ENCODE results near the gene ANKRD28.

The ANKRD28 gene

GRCh38 chr3:15679306-15679705, 118.5 kb downstream of the ANKRD28 start:
- Histone ChIP-seq H3K27me3 (replicated peaks) (no peaks in the 10 kb centered on the region), H3K36me3 (replicated peaks) (peaks cover 52% of the 10 kb centered on the region), H3K4me3 (ENCODE audit: low read depth, low read length) (no peak overlapping the region), H3K27ac (no peak overlapping the region)
- DNase-seq = no peak
- in situ Hi-C loops (cut with HindIII; ENCODE audit: low pct_ligation_motif_present, low sequenced_read_pairs) = no loop called here
- no peak for TF ChIP-seq CTCF (IDR thresholded peaks at IDR 0.05; ENCODE audit: low read depth, low read length, missing control alignments)

GRCh38 chr3:15676259-15676658, 121.5 kb downstream of the ANKRD28 start:
- Histone ChIP-seq H3K4me3 (ENCODE audit: low read depth, low read length) (no peak overlapping the region), H3K36me3 (replicated peaks) (peaks cover 53% of the 10 kb centered on the region), H3K27ac (no peak overlapping the region), H3K27me3 (replicated peaks) (no peaks in the 10 kb centered on the region)
- TF ChIP-seq CTCF (IDR thresholded peaks at IDR 0.05; ENCODE audit: low read depth, low read length, missing control alignments) = no peak
- in situ Hi-C loops (cut with HindIII; ENCODE audit: low pct_ligation_motif_present, low sequenced_read_pairs) = no loop called here
- DNase-seq = no peak

- no peak for DNase-seq
- Histone ChIP-seq H3K27ac (no peak overlapping the region), H3K27me3 (replicated peaks) (no peaks in the 10 kb centered on the region), H3K4me3 (ENCODE audit: low read depth, low read length) (no peak overlapping the region), H3K36me3 (replicated peaks) (peaks cover 54% of the 10 kb centered on the region)
- no peak for TF ChIP-seq CTCF (IDR thresholded peaks at IDR 0.05; ENCODE audit: low read depth, low read length, missing control alignments)
- in situ Hi-C loops (cut with HindIII; ENCODE audit: low pct_ligation_motif_present, low sequenced_read_pairs) = no loop called here
These were observed 124.2 kb downstream of the ANKRD28 start for GRCh38 chr3:15673536-15673935.

GRCh38 chr3:15667484-15667883, 130.3 kb downstream of the ANKRD28 start:
- no peak for DNase-seq
- Histone ChIP-seq H3K27me3 (replicated peaks) (no peaks in the 10 kb centered on the region), H3K27ac (no peak overlapping the region), H3K36me3 (replicated peaks) (peaks cover 22% of the 10 kb centered on the region), H3K4me3 (ENCODE audit: low read depth, low read length) (no peak overlapping the region)
- TF ChIP-seq CTCF (IDR thresholded peaks at IDR 0.05; ENCODE audit: low read depth, low read length, missing control alignments) = no peak
- in situ Hi-C loops (cut with HindIII; ENCODE audit: low pct_ligation_motif_present, low sequenced_read_pairs) = no loop called here

GRCh38 chr3:15666277-15666676, 131.5 kb downstream of the ANKRD28 start:
- no peak for DNase-seq
- Histone ChIP-seq H3K27me3 (replicated peaks) (no peaks in the 10 kb centered on the region), H3K36me3 (replicated peaks) (peaks cover 21% of the 10 kb centered on the region), H3K4me3 (ENCODE audit: low read depth, low read length) (no peak overlapping the region), H3K27ac (no peak overlapping the region)
- in situ Hi-C loops (cut with HindIII; ENCODE audit: low pct_ligation_motif_present, low sequenced_read_pairs) = no loop called here
- no peak for TF ChIP-seq CTCF (IDR thresholded peaks at IDR 0.05; ENCODE audit: low read depth, low read length, missing control alignments)

- Histone ChIP-seq H3K36me3 (replicated peaks) (peaks cover 15% of the 10 kb centered on the region), H3K4me3 (ENCODE audit: low read depth, low read length) (no peak overlapping the region), H3K27me3 (replicated peaks) (no peaks in the 10 kb centered on the region), H3K27ac (no peak overlapping the region)
- in situ Hi-C loops (cut with HindIII; ENCODE audit: low pct_ligation_motif_present, low sequenced_read_pairs) = no loop called here
- TF ChIP-seq CTCF (IDR thresholded peaks at IDR 0.05; ENCODE audit: low read depth, low read length, missing control alignments) = no peak
- DNase-seq = no peak
These were observed 132.1 kb downstream of the ANKRD28 start for GRCh38 chr3:15665510-15666150.
